GM19099 (cell line): ENCODE results near the gene USP28.

ENCODE experiments used
- POLR2A ChIP-seq: IDR thresholded peaks from 3 replicates; pipeline ENCODE4 v1.6.1; 2011; ENCODE audit warnings: low read depth; ENCODE audit not compliant: insufficient read length; ENCODE audit errors: extremely low read depth

The USP28 gene

DNA sequence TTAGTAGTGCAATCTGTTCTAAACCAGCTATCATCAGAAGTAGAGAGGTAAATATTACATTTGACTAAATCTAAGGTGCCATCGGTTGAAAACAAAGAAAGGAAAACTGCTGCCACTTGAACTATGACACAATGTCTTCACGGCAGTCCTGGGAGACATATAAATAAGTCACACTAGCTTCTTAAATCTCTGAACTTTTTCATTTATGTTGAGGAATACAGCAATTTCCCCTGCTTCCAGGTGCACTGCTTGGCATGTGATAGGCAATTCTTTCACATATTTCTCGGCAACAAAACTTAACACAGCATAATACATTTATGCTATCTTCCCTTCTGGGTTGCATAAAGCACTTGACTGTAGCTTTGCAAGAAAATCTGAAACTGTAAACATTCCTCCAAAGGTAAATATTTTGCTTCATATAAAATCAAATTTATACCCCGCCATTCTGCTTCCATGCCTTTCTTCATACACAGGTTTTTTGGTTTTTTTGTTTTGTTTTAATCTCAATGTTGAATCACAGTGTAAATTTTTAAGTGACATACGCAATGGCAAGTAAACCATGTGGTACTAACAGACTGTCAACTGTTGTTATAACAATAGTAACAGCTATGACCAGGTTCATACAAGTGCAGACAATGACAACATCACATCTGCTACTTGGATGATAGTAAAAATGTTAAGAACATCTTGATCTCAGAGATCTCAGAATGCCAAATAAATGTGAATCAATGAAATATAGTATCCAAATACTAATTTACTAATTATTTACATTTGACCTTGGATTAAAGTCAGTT is 18.2 kb downstream of the USP28 start:
- no peak for TF ChIP-seq POLR2A

- no peak for TF ChIP-seq POLR2A
These were observed 19.6 kb downstream of the USP28 start for GRCh38 chr11:113855803-113856202.

DNA sequence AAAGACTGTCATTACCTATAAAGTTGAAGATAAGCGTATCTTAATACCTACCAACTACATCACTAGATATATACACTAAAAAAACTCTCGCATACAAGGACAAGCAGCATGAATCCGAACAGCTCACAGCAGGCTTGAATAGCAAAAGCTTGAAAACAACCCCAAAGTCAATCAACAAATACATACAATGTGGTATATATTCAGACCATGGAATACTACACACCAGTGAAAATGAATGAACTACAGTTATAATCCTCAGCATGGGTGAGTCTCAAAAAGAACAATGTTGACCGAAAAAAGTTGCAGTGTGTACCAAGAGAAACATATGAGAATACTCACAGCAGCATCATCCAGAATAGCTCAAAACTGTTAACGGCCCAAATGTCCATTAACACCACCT is 25.2 kb downstream of the USP28 start:
- TF ChIP-seq POLR2A = no peak

DNA sequence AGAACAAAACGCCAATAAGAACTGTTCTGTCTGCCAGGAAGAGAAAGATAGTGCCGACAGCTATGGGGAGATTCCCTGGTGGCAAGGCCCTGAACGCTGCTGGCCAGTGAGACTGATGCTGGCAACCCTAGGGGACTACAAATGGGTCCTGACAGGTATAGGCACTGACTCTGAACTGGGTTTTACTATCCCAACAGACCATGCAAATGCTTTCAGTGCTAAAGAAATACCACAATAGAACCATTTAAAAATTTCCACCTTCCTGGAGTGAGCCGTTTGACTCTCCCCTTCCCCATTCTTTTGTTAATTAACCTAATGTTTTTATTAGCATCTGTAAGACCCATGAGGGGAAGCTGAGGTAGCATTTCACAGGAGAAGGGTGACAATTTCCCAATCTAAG is 25.7 kb downstream of the USP28 start:
- TF ChIP-seq POLR2A = no peak

GRCh38 chr11:113847580-113847979 is 27.8 kb downstream of the USP28 start:
- TF ChIP-seq POLR2A = no peak

- no peak for TF ChIP-seq POLR2A
These were observed 28.3 kb downstream of the USP28 start for GRCh38 chr11:113847111-113847510.

DNA sequence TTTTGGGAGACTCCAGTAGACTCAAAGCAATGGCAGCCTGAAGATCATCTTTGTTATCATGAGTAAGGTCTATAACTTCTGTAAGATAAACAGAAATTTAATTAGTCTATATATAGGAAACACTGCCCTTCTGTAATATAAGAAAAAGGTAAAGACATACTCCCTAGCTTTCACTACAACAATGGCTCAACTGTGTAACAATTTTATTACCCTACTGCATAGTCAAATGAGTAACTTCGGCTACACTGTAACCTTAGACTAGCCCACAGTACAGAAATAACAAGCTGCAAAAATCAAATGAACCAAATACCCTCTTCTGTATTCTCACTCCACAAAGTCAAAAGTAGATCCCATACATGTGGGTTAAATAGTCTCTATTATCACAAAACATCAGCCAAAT is 33.7 kb downstream of the USP28 start:
- no peak for TF ChIP-seq POLR2A

DNA sequence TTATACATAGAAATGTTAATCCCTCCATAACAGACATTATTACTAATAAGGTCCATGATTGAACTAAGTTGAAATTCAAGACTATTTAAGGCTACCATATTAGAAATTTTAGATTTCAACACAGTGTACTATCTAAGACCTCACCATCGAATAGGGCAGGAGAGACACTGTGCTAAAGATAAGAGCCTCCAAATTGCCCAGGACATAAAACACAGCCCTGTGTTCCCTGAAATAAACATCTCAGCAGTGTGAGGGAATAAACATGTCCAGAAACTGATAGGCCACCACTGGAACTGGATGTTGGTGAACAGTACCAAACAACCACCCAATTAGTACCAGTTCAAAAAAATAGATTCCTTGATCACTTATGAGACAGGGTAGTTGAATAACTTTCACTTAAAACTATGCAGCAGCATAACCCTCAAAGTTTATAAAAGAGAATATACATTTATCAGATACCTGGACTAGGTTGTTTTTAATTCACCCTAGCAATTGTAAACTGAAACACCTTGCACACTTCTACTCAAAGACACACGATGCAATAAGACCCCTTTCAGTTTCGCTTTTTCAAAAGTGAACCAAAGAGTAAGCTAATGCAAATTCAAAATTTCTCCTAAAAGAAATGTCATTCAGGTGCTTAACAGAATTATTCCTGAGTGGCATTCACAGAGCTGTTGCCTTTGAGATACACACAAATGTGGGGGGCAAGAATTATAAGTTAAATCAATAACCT is 34.3 kb downstream of the USP28 start:
- TF ChIP-seq POLR2A = no peak

- TF ChIP-seq POLR2A = no peak
These were observed 35.5 kb downstream of the USP28 start for GRCh38 chr11:113839842-113840241.

DNA sequence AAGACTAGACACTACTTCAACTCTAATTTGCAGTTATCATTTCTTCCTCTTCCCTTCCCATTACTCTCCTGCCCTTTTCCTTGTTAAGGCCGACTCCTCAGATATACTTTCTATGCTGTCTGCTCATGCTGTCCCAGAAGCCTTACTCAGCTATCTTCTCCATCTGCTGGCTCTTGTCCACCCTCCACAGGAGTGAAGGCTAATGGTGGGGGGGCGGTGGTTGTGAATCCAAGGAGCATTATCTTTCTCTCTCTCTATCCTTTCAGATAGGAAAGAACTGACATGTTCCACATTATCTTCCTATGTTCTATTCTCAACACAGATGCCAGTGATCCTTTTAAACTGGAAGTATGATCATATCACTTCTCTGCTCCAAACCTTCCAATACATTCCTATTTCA is 37.4 kb downstream of the USP28 start:
- no peak for TF ChIP-seq POLR2A

GRCh38 chr11:113835306-113835705 is 40.1 kb downstream of the USP28 start:
- no peak for TF ChIP-seq POLR2A

GRCh38 chr11:113833151-113833550 is 42.2 kb downstream of the USP28 start:
- no peak for TF ChIP-seq POLR2A

GRCh38 chr11:113831314-113831713 is 44.1 kb downstream of the USP28 start:
- TF ChIP-seq POLR2A = no peak

DNA sequence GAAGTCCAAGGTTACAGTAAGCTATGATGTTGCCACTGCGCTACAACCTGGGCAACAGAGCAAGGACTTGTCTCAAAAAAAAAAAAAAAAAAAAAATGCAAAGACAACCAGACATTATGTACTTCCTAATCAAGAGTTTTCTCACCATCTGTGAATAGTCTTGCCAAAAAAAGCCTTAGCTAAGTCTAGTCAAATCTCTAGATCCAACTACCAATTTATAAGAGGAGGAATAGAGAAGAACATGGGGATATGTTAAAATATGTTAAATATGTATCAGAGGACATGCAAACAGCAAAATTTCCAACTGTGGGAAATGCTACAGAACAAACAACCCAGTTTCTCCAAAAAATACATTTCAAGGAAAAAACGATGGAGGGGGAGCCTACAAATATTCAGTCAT is 45.6 kb downstream of the USP28 start:
- no peak for TF ChIP-seq POLR2A

- TF ChIP-seq POLR2A = no peak
These were observed 47.2 kb downstream of the USP28 start for GRCh38 chr11:113828191-113828590.

GRCh38 chr11:113827477-113827876 is 47.9 kb downstream of the USP28 start:
- TF ChIP-seq POLR2A = no peak
